AG10803 (cell line): ENCODE data around the gene AUP1.

Experiments
- DNase-seq: peaks from one replicate; pipeline ENCODE4 v3.0.0; 2010; ENCODE audit warnings: low read depth
- H3K4me3 ChIP-seq: 2 replicates; pipeline ENCODE4 v1.5.1; 2011; ENCODE audit warnings: mild to moderate bottlenecking, low read length, control low read depth
- CTCF ChIP-seq: conservative IDR thresholded peaks from 2 replicates; pipeline ENCODE4 v1.5.1; 2011; ENCODE audit warnings: mild to moderate bottlenecking, low read length, control low read depth, inconsistent platforms

Gene AUP1

GRCh38 chr2:74516650-74517049 lies 12.9 kb downstream of the AUP1 start:
- H3K4me3 ChIP-seq: no peak overlapping the region
- DNase-seq: no peak
- no peak for TF ChIP-seq CTCF

- no peak overlapping the region for H3K4me3 ChIP-seq
- no peak for TF ChIP-seq CTCF
- peak; percentile 37 for DNase-seq
Measured at GRCh38 chr2:74515981-74516633, 13.4 kb downstream of the AUP1 start.

GRCh38 chr2:74515271-74515980 lies 14.1 kb downstream of the AUP1 start:
- TF ChIP-seq CTCF: no peak
- no peak for DNase-seq
- H3K4me3 ChIP-seq: no peak overlapping the region

GRCh38 chr2:74514368-74515270 lies 14.9 kb downstream of the AUP1 start, which contains the start of gene TLX2:
Gene TLX2 (plus strand): TSS chr2:74514450. CDS start chr2:74514807, 357 bp downstream.
- H3K4me3 ChIP-seq: no peak within 1 kb of the TSS
- no peak for DNase-seq
- TF ChIP-seq CTCF: no peak

- DNase-seq: no peak
- no peak for TF ChIP-seq CTCF
- no peak overlapping the region for H3K4me3 ChIP-seq
Measured at GRCh38 chr2:74513605-74514367, 15.7 kb downstream of the AUP1 start.

- no peak for DNase-seq
- no peak for TF ChIP-seq CTCF
- H3K4me3 ChIP-seq: no peak overlapping the region
Measured at GRCh38 chr2:74512744-74513604, 16.5 kb downstream of the AUP1 start.
